NK-92 (cell line): ENCODE results near the gene SIPA1.

Source experiments
- DNase-seq: peaks from one replicate; lab custom pipeline; 2025; ENCODE audit not compliant: unreplicated experiment; lab: John Stamatoyannopoulos, UW

The SIPA1 gene, protein sequence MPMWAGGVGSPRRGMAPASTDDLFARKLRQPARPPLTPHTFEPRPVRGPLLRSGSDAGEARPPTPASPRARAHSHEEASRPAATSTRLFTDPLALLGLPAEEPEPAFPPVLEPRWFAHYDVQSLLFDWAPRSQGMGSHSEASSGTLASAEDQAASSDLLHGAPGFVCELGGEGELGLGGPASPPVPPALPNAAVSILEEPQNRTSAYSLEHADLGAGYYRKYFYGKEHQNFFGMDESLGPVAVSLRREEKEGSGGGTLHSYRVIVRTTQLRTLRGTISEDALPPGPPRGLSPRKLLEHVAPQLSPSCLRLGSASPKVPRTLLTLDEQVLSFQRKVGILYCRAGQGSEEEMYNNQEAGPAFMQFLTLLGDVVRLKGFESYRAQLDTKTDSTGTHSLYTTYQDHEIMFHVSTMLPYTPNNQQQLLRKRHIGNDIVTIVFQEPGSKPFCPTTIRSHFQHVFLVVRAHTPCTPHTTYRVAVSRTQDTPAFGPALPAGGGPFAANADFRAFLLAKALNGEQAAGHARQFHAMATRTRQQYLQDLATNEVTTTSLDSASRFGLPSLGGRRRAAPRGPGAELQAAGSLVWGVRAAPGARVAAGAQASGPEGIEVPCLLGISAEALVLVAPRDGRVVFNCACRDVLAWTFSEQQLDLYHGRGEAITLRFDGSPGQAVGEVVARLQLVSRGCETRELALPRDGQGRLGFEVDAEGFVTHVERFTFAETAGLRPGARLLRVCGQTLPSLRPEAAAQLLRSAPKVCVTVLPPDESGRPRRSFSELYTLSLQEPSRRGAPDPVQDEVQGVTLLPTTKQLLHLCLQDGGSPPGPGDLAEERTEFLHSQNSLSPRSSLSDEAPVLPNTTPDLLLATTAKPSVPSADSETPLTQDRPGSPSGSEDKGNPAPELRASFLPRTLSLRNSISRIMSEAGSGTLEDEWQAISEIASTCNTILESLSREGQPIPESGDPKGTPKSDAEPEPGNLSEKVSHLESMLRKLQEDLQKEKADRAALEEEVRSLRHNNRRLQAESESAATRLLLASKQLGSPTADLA

GRCh38 chr11:65637794-65638419 lies at the start of gene SIPA1:
Gene SIPA1 (plus strand): TSS chr11:65638101. CDS start chr11:65640922, 2,821 bp downstream.
- DNase-seq: no peak

GRCh38 chr11:65588199-65589054 lies 49.5 kb upstream of the SIPA1 start:
- DNase-seq: no peak

GRCh38 chr11:65589444-65590239 lies 48.3 kb upstream of the SIPA1 start:
- DNase-seq: no peak

GRCh38 chr11:65590240-65590738 lies 47.6 kb upstream of the SIPA1 start:
- DNase-seq: no peak

GRCh38 chr11:65591939-65592857 lies 45.7 kb upstream of the SIPA1 start:
- no peak for DNase-seq

GRCh38 chr11:65592858-65593517 lies 44.9 kb upstream of the SIPA1 start:
- no peak for DNase-seq

DNA sequence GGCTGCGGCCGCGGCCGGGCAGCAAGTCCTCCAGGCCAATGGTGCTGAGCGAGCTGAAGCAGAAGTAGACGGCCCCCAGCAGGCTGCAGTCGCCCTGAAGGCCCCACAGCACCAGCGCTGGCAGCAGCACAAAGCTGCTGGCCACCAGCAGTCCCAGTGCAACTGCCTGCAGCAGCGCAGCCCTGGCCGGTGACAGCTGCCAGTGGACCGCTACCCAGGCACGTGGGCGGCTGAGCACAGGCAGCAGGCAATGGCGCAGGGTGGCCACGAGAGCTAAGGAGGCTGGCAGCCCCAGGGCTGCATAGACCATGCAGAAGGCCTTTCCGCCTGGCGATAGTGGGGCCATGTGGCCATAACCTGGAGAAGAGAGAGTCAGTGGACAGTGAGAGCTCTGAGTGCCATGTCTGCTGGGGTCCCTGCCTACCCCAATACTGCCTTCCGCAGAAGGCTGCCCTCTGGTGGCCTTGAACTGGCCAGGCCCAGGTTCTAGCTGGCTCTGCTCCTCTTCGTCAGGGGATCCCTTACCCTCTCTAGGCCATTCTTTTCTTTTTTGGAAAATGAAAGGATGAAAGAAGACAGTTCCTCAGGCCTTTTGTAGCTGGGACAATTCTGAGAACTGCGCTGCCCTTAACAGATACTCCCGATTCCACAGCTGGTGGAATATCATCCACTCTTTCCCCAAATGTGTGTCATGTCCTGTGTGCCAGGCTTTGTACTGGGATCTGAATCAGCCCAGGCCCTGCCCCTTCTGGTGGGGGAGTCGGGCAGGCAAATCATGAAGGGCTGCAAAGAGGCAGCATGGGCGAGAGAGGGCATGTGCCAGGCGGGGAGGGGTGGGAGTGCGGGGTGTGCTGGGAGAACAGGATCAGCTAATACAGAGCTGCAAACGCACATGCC lies 44.1 kb upstream of the SIPA1 start:
- no peak for DNase-seq

DNA sequence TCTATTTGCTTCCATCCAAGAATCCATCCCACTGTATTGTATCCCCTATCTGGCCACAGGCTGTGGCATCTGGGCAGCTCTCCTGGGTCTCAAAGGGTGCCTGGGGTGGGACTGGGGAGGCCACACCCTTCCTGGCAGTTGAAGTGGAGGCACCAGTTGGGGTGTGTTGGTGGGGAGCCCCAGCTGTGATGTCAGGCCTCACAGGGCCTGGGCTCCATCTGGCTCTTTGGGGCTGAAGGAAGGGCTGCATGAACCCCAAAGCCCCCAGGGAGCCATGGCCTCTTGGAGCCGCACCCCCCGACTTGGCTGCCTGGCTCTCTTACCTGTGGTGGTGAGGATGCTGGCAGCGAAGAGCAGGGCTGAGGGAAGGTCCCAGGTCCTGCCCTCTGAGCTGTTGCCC lies 42.8 kb upstream of the SIPA1 start:
- no peak for DNase-seq

DNA sequence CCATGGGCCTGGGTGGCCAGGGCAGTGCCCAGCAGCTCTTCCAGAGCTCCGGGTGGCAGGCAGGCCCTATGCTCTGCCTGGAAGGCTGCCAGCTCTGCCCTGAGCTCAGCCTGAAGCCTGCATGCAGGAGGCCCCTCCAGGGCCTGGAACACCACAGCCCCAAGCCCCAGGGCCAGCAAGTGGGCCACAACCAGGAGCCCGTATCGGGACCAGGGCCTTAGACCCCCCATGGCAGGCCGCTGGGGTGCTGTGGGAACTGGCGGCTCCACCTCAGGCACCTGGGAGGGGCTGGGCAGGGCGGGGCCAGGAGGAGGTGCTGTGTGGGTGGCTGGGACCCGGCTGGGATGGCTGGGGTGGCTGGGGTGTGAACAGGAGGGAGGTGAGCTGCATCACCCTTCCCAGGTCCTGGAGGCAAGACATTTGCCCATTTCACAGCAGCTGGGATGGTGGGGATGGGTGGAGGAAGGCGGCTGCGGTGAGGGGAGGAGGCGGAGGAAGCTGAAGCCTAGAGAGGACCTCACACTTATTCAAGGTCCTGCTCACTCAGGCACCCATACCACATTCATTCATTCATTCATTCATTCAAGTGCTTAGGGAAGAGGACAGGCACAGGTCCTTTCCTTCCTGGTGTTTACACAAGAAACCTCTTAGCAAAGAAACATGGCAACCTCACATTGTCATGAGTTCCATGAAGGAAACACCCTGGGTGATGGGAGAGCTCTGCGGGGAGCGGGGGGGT lies 42.2 kb upstream of the SIPA1 start, which contains the start of gene KCNK7:
TSS of gene KCNK7 (minus strand) at position 258 of the 739 bp plus-strand sequence. CDS start at position 230, 28 bp downstream.
- no peak for DNase-seq

- no peak for DNase-seq
Observed at GRCh38 chr11:65596520-65596919, 41.4 kb upstream of the SIPA1 start.

DNA sequence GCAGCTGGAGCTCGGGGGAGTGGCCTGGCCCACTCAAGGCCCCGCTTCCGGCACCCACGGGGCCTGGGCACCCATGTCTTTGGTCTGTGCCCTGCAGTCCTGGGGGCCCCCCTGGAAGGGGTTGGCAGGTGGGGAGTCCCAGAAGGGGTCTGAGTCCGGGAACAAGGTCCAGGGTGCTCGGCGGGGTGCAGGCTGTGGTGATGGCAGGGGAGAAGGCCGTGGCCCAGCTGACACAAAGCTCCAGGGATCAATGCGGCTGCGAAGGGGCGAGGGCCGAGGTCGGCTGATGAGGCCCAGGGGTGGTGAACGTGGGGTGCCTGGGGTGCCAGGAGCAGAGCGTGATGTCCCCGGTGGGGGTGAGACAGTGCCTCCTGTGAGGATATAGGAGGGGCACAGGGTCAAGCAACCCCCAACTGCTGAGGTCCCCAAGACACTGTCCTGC lies 39.6 kb upstream of the SIPA1 start:
- no peak for DNase-seq

DNA sequence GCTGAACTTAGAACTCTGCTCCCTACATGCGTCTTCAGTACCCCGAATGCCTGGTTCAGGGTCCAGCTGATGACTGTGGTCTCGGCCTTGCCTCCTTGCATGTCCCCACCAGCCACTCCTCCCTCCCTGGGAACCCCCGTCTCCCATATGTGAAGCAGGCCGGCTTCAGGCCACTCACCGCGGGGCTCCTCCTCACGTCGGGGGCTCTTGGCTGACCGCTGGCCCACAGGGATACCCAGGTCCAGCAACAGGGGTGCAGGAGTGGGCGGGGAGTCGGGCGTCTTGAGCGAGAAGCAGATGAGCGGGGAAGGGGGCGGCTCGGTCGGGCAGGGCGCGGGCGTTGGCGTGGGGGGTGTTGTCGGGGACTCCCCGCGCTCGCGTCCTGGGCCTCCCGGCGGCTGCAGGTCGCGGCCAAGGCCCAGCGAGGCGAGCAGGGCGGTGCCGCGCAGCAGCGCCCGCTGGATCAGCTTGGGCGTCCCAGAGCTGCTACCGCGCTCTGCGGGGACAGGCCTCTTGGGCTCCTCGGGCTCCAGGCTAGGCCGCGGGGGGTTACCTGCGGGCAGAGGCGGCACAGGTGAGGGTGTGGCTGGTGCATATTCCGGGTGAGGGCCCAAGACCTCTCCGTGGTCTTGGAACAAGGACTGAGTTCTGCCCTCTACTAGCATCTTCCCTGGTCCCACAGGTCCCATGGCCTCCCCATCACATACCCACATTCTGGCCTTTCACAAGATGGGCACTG lies 38.5 kb upstream of the SIPA1 start:
- no peak for DNase-seq

DNA sequence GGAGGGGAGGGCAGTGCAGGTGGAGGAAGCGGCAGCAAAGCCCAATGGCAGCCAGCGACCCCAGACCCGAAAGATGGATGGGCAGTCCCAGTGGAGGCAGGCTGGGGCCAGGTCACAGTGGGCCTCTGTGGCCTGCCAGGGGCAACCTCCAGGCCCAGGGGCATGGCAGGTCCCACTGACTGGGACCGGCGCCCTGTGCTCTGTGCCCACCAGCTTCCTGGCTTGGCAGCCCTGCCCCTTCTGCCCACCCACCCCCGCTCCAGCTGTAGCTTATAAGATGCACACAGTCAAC lies 38.0 kb upstream of the SIPA1 start:
- DNase-seq: no peak

- no peak for DNase-seq
Observed at GRCh38 chr11:65604258-65604657, 33.6 kb upstream of the SIPA1 start.

DNA sequence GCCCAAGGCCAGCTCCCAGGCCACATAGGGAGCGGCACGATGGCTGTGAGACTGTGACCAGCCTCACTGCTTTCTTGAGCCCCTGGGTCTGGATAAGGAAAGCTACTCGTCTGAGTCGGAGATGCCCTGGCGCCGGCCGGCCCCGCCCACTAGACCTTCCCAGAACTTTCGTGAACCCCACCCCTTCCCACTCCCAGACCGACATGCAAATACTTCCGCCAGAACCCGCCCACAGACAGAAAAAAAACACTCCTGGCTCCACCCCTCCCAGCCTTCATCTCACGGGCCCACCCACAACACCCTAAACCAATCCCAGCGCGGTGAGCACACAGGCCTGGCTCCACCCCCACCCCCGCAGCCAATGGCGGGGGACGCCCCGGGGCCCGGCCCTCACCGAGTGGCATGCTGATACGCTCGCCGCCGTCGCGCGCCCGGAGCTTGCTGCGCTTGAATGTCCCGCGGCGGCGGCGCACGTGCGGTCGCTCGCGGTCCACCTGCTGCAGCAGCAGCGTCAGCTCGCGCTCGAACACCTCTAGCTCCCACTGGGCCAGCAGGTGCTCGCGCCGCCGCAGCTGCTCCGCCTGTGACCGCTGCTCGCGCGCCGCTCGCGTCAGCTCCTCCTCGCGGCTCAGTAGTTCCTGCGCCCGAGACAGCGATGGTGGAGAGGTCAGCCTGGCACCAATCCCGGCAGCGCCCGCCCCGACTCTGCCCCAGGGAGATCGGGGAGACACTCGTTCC lies 30.9 kb upstream of the SIPA1 start:
- no peak for DNase-seq
